B cell (primary cell): Measurements from ENCODE around the gene POLR1G. TPM values are rescaled to one million over a fixed set of nuclear protein-coding genes. Genes with fewer than 3 reads are reported as not detected.

Experiments
- ATAC-seq: fragments of 200-7000 bp; cut with Tn5 transposase; one replicate; pipeline ENCODE4 v1.10.0; 2021; ENCODE audit warnings: low read depth, mild to moderate bottlenecking, moderate number of reproducible peaks, moderate library complexity
- CTCF ChIA-PET: fragments of 350-600 bp; sonication (Branson Sonifier 250); formaldehyde crosslinking; loops from one replicate; lab custom pipeline; 2021; ENCODE audit warnings: antibody characterized with exemption, inconsistent platforms; lab: Charles Lee
- POLR2A ChIA-PET: fragments of 350-600 bp; sonication (Branson Sonifier 250); formaldehyde crosslinking; loops from one replicate; lab custom pipeline; 2021; ENCODE audit warnings: antibody characterized with exemption; lab: Charles Lee
- DNase-seq: peaks from one replicate; pipeline ENCODE4 v3.0.0; 2013
- H2AFZ ChIP-seq: 2 replicates; pipeline ENCODE4 v1.6.1; 2012; ENCODE audit warnings: mild to moderate bottlenecking, low read depth, low read length; ENCODE audit not compliant: insufficient read depth, poor library complexity, severe bottlenecking
- H3K27ac ChIP-seq, 2 donors: 1 replicate in 1 of 2; 2 replicates in 1 of 2; pipeline ENCODE4 v1.5.1; 2012 to 2013; ENCODE audit warnings: low read length in 2 of 2, mild to moderate bottlenecking in 2 of 2, moderate library complexity in 1 of 2
- H3K27me3 ChIP-seq, 4 experiments: fragments of 200-600 bp in 1 of 4; sonication (generic) in 1 of 4; replicated peaks in 1 of 4; 1 replicate in 2 of 4; 2 replicates in 2 of 4; pipeline versions ENCODE4 v1.6.1 to v1.7.0; 2013 to 2016; ENCODE audit warnings: low read length in 3 of 4, mild to moderate bottlenecking in 2 of 4, mixed read lengths in 1 of 4, moderate library complexity in 1 of 4; ENCODE audit not compliant: insufficient read depth in 4 of 4, control insufficient read depth in 3 of 4; ENCODE audit errors: control extremely low read depth in 1 of 4
- H3K36me3 ChIP-seq, 2 experiments: replicated peaks in 1 of 2; 1 replicate in 1 of 2; 2 replicates in 1 of 2; pipeline versions ENCODE4 v1.6.1 to v1.7.1; 2013; ENCODE audit warnings: low read length in 1 of 2; ENCODE audit not compliant: insufficient read depth in 2 of 2, control insufficient read depth in 1 of 2; ENCODE audit errors: control extremely low read depth in 1 of 2, extremely low read depth in 1 of 2
- H3K4me1 ChIP-seq, 2 donors: fragments of 200-600 bp in 1 of 2; sonication (generic) in 1 of 2; 1 replicate in 1 of 2; 2 replicates in 1 of 2; pipeline versions ENCODE4 v1.5.1 to v1.6.1; 2013 to 2017; ENCODE audit warnings: low read length in 2 of 2; ENCODE audit not compliant: control insufficient read depth in 2 of 2, insufficient read depth in 2 of 2
- H3K4me2 ChIP-seq: replicated peaks from 2 replicates; pipeline ENCODE3; 2012; ENCODE audit warnings: mild to moderate bottlenecking, low read depth, low read length; ENCODE audit not compliant: poor library complexity, severe bottlenecking
- H3K4me3 ChIP-seq, 5 experiments: fragments of 200-600 bp in 1 of 5; sonication (generic) in 1 of 5; 1 replicate in 3 of 5; 2 replicates in 2 of 5; pipeline versions ENCODE4 v1.5.1 to v1.7.0; 2011 to 2016; ENCODE audit warnings: low read length in 4 of 5, mild to moderate bottlenecking in 4 of 5, low read depth in 2 of 5, control low read depth in 1 of 5, moderate library complexity in 1 of 5; ENCODE audit not compliant: insufficient read depth in 1 of 5; ENCODE audit errors: control extremely low read depth in 1 of 5, extremely low read depth in 1 of 5
- H3K79me2 ChIP-seq: fragments of 200-600 bp; sonication (generic); one replicate; pipeline ENCODE4 v1.6.0; 2016; ENCODE audit warnings: low read length; ENCODE audit not compliant: control insufficient read depth, insufficient read depth
- H3K9ac ChIP-seq: fragments of 200-600 bp; sonication (generic); 2 replicates; pipeline ENCODE4 v1.6.1; 2017; ENCODE audit warnings: mild to moderate bottlenecking, low read length, moderate library complexity
- H3K9me3 ChIP-seq, 3 donors: one replicate each; pipeline versions ENCODE4 v1.6.1 to v1.7.1; 2013; ENCODE audit warnings: low read length in 2 of 3; ENCODE audit not compliant: control insufficient read depth in 2 of 3, insufficient read depth in 1 of 3; ENCODE audit errors: control extremely low read depth in 1 of 3
- H4K20me1 ChIP-seq: 2 replicates; pipeline ENCODE4 v1.6.0; 2012; ENCODE audit warnings: mild to moderate bottlenecking, low read length; ENCODE audit not compliant: insufficient read depth, control insufficient read depth, poor library complexity, severe bottlenecking
- H3K27ac Mint-ChIP-seq: one replicate; pipeline ENCODE4 v1.8.0; 2021; ENCODE audit warnings: mixed read lengths
- H3K27me3 Mint-ChIP-seq: one replicate; pipeline ENCODE4 v1.8.0; 2021; ENCODE audit warnings: mixed read lengths
- H3K4me1 Mint-ChIP-seq: one replicate; pipeline ENCODE4 v1.8.0; 2021; ENCODE audit warnings: mixed read lengths
- H3K4me3 Mint-ChIP-seq: one replicate; pipeline ENCODE4 v1.8.0; 2021; ENCODE audit warnings: mixed read lengths
- H3K9me3 Mint-ChIP-seq: one replicate; pipeline ENCODE4 v1.8.0; 2022; ENCODE audit warnings: mixed read lengths; ENCODE audit not compliant: insufficient read depth
- EZH2 ChIP-seq: IDR thresholded peaks from 2 replicates; pipeline ENCODE4 v1.6.1; 2012; ENCODE audit warnings: borderline replicate concordance, low read depth, mild to moderate bottlenecking, moderate library complexity, low read length; ENCODE audit not compliant: insufficient read depth, poor library complexity, severe bottlenecking
- WGBS: methylation state at CpG from one replicate; pipeline ENCODE4 v1.1.5; 2013; ENCODE audit warnings: missing lambda C conversion rate; ENCODE audit not compliant: insufficient coverage; 5-methylcytosine and 5-hydroxymethylcytosine counted together
- intact Hi-C: fragments of 100-400 bp; cut with micrococcal nuclease; formaldehyde crosslinking; loops from one replicate; pipeline ENCODE4 v1.10.0; 2022
- polyA plus RNA-seq: library from polyadenylated mRNA; depleted of rRNA; stranded (reverse); fragments of >200 nt; gene quantifications from 2 replicates; pipeline ENCODE4 v1.2.3, GENCODE V29; 2012
- total RNA-seq, 2 donors: library from RNA; stranded (reverse); fragments of 120-200 nt in 1 of 2; gene quantifications; 1 replicate in 1 of 2; 2 replicates in 1 of 2; pipeline versions ENCODE4 v1.2.3 to v1.2.4, GENCODE V29; 2013 to 2022

POLR1G gene
- total and polyA plus RNA-seq, 2 donors (not counting 1 experiment from before 2014, with no cell fraction given) = 2.1 to 4.3 TPM

GRCh38 chr19:45420356-45420755, 13.9 kb downstream of the POLR1G start:
- ChIA-PET CTCF (interaction anchor here (1.3 to 2.5 kb wide), 3 partner anchors 16 to 19 kb away, joined by 3 to 8 read pairs (median 6); partner anchors contain the start of gene PPP1R13L), POLR2A (interaction anchor here (1.2 kb wide), 1 partner anchor 11 kb away, joined by 3 read pairs; no protein-coding TSS in a partner anchor)
- H3K27me3 ChIP-seq = no peaks in the 10 kb centered on the region
- H3K9me3 ChIP-seq = no peaks in the 10 kb centered on the region
- H3K9ac ChIP-seq = no peak overlapping the region
- no peak overlapping the region for H3K4me3 ChIP-seq
- DNase-seq (no peak), ATAC-seq (no peak)
- WGBS = 92% methylated on average over 8 of the region's 10 CpGs
- H4K20me1 ChIP-seq = peaks cover 5% of the 10 kb centered on the region
- intact Hi-C loops = no loop called here
- peak overlapping the region; percentile 74 for H3K4me2 ChIP-seq
- Mint-ChIP-seq H3K9me3 (no peaks in the 10 kb centered on the region), H3K4me3 (peak overlapping the region; percentile 59), H3K27me3 (no peaks in the 10 kb centered on the region), H3K27ac (peak overlapping the region; percentile 67), H3K4me1 (peaks cover 52% of the 10 kb centered on the region)
- TF ChIP-seq EZH2 = no peak
- peaks cover 0 to 28% of the 10 kb centered on the region in 2 experiments for H3K36me3 ChIP-seq
- H3K4me1 ChIP-seq = peaks cover 29 to 52% of the 10 kb centered on the region in 2 donors
- H3K27ac ChIP-seq = no peak overlapping the region
- no peak overlapping the region for H2AFZ ChIP-seq
- H3K79me2 ChIP-seq = peaks cover 29% of the 10 kb centered on the region

GRCh38 chr19:45420871-45421270, 14.4 kb downstream of the POLR1G start:
- Mint-ChIP-seq H3K4me1 (peaks cover 52% of the 10 kb centered on the region), H3K4me3 (peak overlapping the region; percentile 59)
- no peak overlapping the region for H3K27ac ChIP-seq

More at GRCh38 chr19:45420871-45421270, 14.4 kb downstream of the POLR1G start:
- Histone ChIP-seq H3K4me2 (no peak overlapping the region), H3K9ac (no peak overlapping the region), H3K4me3 (no peak overlapping the region), H3K4me1 (peaks cover 29 to 52% of the 10 kb centered on the region in 2 donors), H3K36me3 (peaks cover 0 to 24% of the 10 kb centered on the region in 2 experiments), H3K9me3 (no peaks in the 10 kb centered on the region), H3K79me2 (peaks cover 29% of the 10 kb centered on the region), H4K20me1 (peaks cover 5% of the 10 kb centered on the region), H3K27me3 (no peaks in the 10 kb centered on the region), H2AFZ (no peak overlapping the region)
- CTCF ChIA-PET = interaction anchor here (1.3 to 1.4 kb wide), 3 partner anchors 18 to 65 kb away, joined by 3 to 6 read pairs (median 3); no protein-coding TSS in a partner anchor
- DNase-seq (peak; percentile 17), ATAC-seq (no peak)
- Mint-ChIP-seq H3K27ac (peak overlapping the region; percentile 67), H3K27me3 (no peaks in the 10 kb centered on the region), H3K9me3 (no peaks in the 10 kb centered on the region)
- intact Hi-C loops = no loop called here
- WGBS = 96% methylated on average over 6 of the region's 6 CpGs
- POLR2A ChIA-PET = interaction anchor here (0.6 kb wide), 1 partner anchor 20 kb away, joined by 3 read pairs; no protein-coding TSS in a partner anchor
- no peak for TF ChIP-seq EZH2
